GM18868 (cell line): ENCODE measurements around the gene ARFGEF2.
A peak's percentile ranks its signal among the peaks of the same experiment; 100 is the strongest.
"Not testable (repeated sequence)": the region's sequence is repeated elsewhere in the genome, so short reads cannot be mapped to it uniquely, and the experiment has no call there.

Experiments
- ATAC-seq: cut with Tn5 transposase; IDR thresholded peaks from one replicate; pipeline ENCODE4 v1.9.1; 2021; ENCODE audit warnings: mild to moderate bottlenecking, moderate library complexity; ENCODE audit not compliant: unreplicated experiment

Gene ARFGEF2

DNA sequence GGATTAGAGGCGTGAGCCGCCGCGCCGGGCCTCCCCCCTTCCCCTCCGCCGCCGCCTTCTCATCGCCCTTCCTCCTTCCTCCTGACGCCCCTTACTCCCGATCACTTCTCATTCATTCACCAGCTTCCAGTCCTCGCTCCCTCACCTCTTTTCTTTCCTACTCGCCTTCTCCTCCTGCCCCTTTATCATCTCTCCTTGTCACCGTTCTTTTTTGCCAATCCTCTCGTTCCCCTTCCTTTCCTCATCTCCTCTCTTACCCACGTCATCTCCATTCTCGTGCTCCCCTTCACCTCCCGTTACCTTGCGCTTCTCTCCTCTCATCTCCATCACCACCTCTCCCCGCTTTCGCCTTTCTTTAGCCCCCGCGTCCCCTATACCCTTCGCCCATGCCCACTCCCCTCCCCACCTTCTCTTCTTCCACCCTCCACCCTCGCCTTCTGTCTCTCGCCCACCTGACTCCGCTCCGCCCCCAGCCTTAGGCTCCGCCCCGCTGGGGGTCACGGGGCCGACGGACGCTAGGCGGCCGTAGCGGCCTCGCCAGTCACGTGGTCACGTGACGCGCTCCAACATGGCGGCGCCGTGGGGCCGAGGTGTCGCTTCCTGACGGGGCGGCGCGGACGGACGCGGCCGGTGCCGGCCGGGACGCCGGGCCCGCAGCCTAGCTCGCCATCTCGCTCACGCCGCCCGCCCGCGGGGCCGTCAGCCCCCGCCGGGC lies at the start of gene ARFGEF2:
ARFGEF2 (plus strand) TSS at position 544 of the 715 bp plus-strand sequence. CDS start 179 bp downstream, outside the sequence.
- ATAC-seq, result peak; percentile 71

DNA sequence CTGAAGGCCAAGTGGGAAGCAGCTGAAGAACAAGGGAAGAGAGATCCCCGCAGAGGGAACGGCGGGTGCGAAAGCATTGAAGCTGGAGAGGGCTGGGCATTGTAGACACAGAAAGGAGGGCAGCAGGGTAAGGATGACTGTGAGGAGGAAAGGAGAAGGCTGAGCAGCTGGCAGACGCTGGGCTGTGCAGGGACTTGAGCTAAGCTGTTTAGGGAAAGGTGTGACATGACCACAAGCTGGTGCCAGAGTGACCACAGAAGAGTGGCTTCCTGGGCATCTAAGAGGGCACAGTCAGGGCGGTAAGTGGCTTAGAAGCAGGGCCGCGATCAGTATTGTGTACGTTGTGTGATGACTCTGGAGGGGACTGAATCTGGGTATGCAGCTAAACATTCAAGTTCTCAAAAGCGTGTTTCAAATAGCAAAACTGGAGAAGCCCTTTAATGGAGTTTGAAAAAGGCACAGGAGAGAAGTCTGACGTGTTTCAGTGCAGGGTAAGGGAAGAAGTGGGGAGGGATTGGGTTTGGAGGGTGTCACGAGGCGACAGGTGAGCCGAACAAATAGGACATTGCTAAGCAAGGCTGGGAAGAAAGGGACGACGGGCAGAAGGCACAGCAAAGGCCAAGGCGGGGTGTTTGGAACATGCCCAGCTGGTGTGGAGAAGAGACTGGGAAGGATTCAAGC lies 46.1 kb upstream of the ARFGEF2 start:
- no peak for ATAC-seq

DNA sequence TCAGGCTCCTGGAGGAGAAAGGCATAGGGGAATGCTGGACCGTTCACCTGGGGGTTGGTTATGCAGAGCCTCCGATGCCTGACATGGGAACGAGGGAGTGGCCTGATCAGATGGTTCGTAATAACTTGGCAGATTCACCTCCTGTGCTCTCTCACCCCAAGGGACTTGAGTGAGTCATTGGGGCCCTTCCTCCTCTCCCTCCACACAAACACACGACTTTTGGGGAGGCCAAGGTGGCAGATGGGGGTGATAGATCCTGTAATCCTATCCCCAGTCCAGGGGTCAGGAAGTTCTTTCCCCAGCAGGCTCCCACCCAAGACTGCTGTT lies 45.6 kb upstream of the ARFGEF2 start:
- ATAC-seq, result no peak

DNA sequence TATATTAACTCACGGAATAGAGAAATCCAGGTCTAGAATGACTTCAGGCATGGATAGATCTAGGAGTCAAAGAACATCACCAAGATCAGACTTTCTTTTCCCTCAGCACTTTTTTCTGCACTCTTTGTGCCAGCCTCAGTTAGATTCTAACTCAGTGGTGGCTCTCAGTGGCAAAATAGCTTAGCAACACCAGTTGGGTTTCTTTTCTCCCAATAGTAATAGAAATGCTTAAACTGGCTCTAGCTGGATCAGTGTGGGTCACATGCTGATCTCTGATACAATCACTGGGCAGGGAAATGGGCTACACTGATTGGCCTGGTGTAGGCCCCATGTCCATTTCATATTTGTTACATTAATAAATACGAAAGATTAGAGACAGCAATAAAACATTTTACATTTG lies 44.2 kb upstream of the ARFGEF2 start:
- no peak for ATAC-seq

DNA sequence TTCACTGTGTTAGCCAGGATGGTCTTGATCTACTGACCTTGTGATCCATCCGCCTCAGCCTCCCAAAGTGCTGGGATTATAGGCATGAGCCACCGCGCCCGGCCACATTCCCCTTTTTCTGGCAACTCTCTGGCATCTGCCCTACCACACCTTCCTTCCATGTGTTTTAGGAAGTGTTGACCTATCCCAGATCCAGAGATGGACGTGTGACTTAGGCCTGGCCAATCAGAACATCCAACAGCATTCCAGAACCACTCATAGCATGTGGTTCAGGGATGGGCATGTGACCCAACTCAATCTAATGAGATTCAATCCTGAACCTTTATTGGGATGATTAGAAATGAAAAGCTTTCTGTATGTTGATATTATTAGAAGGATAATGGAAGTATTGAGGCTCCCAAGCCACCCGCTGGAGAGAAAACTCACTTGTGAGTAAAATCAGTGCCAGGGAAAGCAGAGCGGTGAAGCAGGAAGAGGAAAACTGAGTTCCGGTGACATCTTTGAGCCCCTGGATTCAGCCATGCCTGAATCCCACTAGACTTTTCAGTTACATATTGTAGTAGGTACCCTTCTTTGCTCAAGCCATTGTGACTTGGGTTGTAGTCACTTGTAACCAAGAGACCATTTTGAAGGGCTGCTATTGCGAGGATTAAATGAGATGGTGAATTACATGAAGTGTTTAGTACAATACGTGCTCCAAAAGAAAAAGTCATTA lies 42.8 kb upstream of the ARFGEF2 start:
- ATAC-seq, result no peak

DNA sequence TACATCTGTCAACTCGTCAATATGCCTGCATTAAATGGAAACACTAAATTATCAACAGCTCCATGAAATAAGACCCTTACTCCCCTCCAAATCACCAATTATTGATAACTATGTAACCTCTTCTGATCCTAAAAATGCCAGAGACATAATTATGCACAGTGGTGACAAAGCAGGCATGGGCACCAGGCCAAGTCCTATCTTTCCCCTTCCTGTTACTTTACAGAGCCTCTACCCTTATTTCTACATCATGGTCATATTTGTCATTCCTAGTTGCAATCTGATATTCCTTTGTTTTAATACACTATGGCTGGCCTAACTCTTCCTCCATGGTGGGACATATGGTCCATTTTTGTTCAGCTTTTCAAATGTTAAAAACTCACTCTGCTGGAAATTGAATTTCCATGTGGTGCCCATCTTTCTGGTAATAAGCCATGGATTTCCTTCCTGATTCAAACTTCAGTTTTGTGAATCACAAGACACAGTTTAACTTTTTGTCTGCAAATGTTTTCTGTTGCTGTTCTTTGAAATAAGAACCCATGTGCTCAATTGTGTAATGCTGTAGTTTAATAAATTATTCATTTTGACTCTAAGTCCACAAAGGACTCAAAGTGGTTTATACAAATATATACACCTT lies 41.8 kb upstream of the ARFGEF2 start:
- no peak for ATAC-seq

DNA sequence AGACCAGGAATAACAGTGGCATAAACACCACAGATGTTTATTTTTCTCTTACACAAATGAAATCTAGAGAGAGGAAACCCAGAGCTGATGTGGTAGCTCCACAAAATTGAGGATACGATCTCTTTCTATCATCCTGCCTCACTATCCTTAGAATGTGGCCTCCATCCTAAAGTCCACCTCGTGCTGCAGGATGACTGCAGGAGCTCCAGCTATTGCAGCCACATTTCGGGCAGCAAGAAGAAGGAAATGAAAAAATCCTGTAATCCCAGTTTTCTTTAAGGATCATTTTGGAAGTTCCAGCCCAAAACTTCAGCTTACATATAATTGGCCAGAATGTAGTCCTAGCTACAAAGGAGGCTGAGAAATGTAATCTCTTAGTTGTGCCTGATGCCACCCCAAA lies 41.2 kb upstream of the ARFGEF2 start:
- no peak for ATAC-seq

DNA sequence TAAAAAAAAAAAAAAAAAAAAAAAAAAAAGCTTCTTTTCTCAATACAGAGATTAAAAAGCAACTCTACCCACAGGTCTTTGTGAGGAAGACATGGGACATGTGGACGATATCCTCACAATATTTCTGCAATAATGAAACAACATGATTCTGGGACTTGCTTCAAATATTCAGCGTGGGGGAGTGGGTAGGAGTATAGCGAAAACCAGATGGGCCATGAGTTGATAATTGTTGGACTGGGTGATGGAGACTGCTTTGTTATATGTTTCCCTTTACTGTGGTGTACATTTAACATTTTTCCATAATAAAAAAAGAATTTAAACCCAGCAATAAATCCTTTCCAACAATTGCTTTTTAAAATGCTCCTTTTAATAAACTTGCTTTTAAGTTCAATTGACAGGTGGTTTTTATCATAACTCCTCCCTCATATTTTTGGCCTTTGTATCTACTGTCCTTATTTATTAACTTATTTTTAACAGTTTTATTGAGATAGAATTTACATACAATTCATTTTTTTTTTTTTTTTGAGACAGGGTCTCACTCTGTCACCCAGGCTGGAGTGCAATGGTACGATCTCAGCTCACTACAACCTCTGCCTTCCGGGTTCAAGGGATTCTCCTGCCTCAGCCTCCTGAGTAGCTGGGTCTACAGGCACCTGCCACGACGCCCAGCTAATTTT lies 40.4 kb upstream of the ARFGEF2 start:
- ATAC-seq, result no peak

DNA sequence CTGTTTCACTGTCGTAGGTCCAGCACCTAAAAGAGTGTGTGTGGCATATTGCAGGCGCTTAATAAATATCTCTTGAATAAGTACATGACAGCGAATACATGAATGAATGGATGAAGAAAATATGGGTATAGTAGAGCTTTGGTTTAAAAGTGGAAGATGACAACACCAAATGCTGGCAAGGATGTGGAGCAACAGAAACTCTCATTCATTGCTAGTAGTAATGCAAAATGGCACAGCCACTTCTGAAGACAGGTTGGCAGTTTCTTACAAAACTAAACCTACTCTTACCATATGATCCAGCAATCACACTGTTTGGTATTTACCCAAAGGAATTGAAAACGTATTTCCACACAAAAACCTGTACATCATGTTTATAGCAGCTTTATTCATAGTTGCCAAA lies 36.3 kb upstream of the ARFGEF2 start:
- ATAC-seq, result no peak

DNA sequence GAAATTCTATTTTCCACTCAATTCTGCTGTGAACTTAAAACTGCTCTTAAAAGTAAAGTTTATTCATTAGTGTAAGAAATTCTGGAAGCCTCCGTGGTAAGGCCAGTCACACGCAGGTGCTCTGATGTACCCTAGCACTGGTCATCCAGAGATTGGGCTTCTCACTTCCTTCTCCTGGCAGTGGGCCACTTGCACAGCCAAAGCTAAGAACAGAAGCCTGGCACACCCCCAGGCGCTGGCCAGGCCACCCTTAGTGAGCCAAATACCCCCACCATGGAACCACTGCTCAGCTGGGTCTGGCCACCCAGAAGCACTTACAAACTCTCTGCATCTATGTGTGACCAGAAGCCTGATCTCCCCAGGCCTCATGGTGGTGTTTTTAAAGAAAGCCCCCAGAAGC lies 35.3 kb upstream of the ARFGEF2 start:
- no peak for ATAC-seq

DNA sequence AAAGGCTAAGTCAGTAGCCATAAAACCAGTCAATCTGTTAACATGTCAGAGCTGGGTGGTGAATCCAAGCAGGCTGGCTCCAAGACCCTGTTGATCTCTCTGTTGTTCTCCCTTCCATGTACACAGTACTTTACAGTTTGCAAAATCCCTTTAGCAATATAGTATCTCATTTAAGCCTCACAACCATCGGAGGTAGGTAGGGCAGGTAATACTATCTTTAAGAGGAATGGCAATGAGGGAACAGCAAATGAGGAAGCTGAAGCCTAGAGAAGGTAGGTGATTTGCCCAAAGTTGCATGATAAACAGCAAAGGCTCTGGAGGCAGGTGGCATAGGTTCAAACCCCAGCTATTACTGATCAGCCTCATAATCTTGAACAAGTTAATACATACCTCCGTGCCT lies 34.7 kb upstream of the ARFGEF2 start:
- ATAC-seq, result no peak

DNA sequence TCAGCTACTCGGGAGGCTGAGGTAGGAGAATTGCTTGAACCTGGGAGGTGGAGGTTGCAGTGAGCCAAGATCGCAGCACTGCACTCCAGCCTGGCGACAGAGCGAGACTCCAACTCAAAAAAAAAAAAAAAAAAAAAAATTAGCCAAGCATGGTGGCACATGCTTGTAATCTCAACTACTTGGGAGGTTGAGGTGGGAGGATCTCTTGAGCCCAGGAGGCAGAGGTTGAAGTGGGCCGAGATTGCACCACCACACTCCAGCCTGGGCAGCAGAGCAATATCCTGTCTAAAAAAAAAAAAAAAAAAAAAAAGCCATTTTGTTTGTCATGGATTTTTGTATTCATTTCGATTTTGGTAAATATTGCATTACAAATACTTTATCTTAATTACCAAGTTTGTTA lies 33.0 kb upstream of the ARFGEF2 start:
- ATAC-seq, result not testable (repeated sequence)

DNA sequence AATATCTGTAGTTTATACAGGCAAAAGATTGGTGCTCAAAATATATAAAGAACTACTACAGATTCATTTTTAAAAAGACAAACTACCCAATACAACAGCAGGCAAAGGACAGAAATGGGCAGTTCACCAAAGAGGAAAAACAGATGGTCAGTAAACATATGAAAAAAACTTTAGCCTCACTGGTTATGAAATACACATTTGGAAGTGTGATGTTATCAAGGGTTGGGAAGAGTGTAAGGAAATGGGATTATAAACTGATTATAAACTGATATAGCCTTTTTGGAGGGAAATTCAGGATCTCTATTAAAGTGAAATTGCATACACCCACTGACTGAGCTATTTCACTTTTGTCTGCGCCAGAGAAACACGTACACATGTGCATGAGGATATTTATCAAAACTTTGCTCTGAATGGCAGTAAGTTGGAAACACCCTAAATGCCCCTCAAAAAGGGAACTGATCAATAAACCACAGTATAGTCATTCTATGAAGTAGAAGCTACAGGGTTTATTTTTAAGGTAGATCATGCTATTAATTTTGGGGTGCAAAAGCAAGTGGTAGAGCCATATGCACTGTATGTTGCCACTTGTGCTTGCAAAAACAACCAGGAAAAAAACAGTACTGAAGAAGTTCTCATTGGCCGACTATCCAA lies 32.2 kb upstream of the ARFGEF2 start:
- ATAC-seq, result no peak

DNA sequence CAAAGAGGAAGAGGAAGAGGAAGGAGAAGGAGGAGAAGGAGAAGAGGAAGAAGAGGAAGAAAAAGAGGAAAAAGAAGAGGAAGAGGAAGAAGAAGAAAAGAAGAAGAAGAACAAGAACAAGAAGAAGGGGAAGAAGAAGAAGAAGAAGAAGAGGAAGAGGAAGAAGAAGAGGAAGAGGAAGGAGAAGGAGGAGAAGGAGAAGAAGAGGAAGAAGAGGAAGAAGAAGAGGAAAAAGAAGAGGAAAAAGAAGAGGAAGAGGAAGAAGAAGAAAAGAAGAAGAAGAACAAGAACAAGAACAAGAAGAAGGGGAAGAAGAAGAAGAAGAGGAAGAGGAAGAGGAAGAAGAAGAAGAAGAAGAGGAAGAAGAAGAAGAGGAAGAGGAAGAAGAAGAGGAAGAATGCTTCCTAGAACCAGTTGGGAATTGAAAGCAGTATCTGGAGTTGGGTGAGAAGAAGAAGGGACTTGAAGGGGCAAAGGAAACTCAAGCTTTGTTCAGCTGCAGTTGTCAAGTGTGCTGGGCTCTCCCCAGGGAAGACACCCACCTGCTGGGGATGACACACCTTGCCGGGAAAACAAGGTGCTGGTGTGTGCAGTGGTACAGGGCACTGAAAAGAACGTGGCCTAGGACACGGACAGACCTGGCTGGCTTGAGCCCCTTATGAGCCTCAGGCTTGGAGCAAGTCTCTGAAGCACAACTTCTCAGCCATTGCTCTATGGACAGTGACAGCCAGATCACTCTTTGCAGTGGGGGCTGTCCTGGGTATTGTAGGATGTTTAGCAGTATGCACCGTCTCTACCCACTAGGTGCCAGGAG lies 30.1 kb upstream of the ARFGEF2 start:
- no peak for ATAC-seq

DNA sequence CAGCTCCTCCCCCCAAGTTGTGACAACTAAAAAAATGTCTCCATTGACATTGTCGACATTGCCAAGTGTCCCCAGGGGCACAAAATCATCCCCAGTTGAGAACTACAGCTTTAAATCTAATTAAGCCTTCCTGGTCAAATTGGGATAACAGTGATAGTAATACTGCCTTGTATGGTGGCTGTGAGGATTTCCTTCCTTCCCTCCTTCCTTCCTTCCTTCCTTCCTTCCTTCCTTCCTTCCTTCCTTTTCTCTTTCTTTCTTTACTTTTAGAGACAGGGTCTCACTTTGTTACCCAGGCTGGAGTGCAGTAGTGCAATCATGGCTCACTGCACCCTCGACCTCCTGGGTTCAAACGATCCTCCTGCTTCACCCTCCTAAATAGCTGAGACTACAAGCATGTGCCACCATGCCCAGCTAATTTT lies 29.5 kb upstream of the ARFGEF2 start:
- ATAC-seq, result no peak

DNA sequence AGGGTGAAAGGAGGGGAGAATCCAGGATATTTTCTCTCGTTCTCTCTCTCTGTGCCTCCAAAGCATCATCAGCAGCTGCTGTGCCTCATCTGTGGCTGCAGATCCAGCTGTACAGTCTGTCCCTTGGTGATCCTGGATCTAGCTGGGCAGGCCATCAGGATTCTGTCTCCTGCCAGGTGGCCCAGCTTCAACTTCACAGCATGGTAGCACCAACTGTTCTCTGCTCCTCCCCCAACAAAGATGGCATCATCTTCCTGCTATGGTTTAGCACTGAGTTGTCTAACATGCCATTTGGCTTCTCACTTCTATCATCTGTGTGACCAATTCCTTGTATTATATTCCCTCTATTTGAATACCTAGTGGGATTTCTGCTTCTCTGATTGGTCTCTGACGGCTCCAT lies 28.6 kb upstream of the ARFGEF2 start:
- no peak for ATAC-seq

DNA sequence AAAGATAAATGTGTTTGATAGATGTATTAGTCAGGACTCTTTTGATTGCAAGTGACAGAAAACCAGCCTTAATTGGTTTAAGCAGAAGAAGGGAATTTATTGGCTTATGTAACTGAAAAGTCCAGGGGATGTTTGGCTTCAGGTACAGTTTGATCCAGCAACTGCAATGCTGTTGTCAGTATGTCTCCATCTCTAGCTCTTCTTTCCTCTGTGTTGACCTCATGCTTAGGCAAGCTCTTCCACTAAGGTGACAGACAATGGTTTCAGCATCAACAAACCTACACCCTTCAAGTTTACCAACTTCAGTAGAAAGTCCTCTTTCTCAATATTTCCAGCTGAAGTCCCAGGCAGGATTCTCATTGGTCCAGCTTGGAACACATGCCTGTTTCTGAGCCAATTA lies 28.1 kb upstream of the ARFGEF2 start:
- no peak for ATAC-seq

DNA sequence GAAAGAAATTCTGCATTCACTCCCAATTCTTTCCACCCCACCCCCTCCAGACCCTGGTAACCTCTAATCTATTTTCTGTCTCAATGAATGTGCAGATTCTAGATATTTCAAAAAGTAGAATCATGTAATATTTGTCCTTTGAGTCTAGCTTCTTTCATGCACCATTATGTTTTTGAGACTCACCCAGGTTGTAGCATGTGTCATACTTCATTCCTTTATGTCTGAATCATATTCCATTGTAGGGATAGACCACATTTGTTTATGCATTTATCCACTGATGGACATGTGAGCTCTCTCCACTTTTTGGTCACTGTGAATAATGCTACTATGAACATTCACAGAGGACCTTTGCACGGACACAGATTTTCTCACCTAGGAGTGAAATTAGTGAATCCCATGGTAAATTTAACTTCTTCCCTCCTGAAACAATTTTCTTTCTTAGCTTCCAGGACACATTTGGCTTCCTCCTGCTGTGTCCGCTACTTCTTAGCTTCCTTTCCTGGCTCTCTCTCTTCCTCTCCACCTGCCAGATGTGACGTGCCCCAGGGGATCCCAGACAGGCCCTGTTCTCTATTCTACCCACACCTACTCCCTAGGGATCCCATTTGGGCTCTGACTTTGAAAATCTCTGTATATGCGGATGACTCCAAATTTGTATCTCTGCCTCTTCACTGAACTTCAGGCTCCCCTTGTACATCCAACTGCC lies 24.1 kb upstream of the ARFGEF2 start:
- no peak for ATAC-seq

DNA sequence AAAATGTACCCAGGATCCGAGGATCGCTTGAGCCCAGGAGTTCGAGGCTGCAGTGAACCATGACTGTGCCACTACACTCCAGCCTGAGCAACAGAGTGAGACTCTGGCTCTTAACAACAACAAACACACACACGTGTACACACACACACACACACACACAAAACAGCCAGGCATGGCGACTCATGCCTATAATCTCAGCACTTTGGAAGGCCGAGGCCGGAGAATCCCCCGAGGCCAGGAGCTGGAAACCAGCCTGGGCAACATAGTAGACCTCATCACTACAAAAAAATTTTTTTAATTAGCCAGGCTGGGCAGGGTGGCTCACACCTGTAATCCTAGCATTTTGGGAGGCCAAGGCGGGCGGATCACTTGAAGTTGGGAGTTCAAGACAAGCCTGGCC lies 23.3 kb upstream of the ARFGEF2 start:
- ATAC-seq, result no peak
